Stimulated activated naive CD8-positive, alpha-beta T cell treated with anti-CD3 and anti-CD28 coated beads, Interleukin-15, Interleukin-2, amounts not matched to agents 100 ng/mL and 50 ng/mL, for 24 hours (primary cell): Measurements from ENCODE around the gene ESRRG.

Source experiments
- H3K27ac Mint-ChIP-seq: one replicate; pipeline ENCODE4 v1.8.0; 2021; ENCODE audit warnings: mild to moderate bottlenecking, mixed read lengths
- H3K27me3 Mint-ChIP-seq: one replicate; pipeline ENCODE4 v1.8.0; 2021; ENCODE audit warnings: mixed read lengths
- H3K36me3 Mint-ChIP-seq: one replicate; pipeline ENCODE4 v1.8.0; 2021; ENCODE audit warnings: low read depth, mixed read lengths
- H3K4me1 Mint-ChIP-seq: one replicate; pipeline ENCODE4 v1.8.0; 2021; ENCODE audit warnings: low read depth, mixed read lengths
- H3K4me3 Mint-ChIP-seq: one replicate; pipeline ENCODE4 v1.8.0; 2021; ENCODE audit warnings: mild to moderate bottlenecking, mixed read lengths
- H3K9me3 Mint-ChIP-seq: one replicate; pipeline ENCODE4 v1.8.0; 2021; ENCODE audit warnings: mixed read lengths

Gene ESRRG

GRCh38 chr1:216723274-216723780, at the start of gene ESRRG:
Gene ESRRG (minus strand): TSS chr1:216723429. CDS start chr1:216723299, 130 bp downstream.
- H3K4me3 Mint-ChIP-seq = no peak within 1 kb of the TSS
- no peaks in the 10 kb centered on the region for H3K4me1 Mint-ChIP-seq
- no peak within 1 kb of the TSS for H3K27ac Mint-ChIP-seq
- H3K36me3 Mint-ChIP-seq = no peaks in the 10 kb centered on the region
- H3K27me3 Mint-ChIP-seq = peaks cover 27% of the 10 kb centered on the region
- no peaks in the 10 kb centered on the region for H3K9me3 Mint-ChIP-seq

GRCh38 chr1:216771922-216772321, 48.7 kb upstream of the ESRRG start:
- Mint-ChIP-seq H3K27me3 (no peaks in the 10 kb centered on the region), H3K36me3 (no peaks in the 10 kb centered on the region), H3K4me1 (no peaks in the 10 kb centered on the region), H3K4me3 (no peak overlapping the region), H3K27ac (no peak overlapping the region), H3K9me3 (peaks cover 10% of the 10 kb centered on the region)

GRCh38 chr1:216766633-216767327, 43.6 kb upstream of the ESRRG start:
- H3K4me3 Mint-ChIP-seq = no peak overlapping the region
- H3K9me3 Mint-ChIP-seq = no peaks in the 10 kb centered on the region
- H3K4me1 Mint-ChIP-seq = no peaks in the 10 kb centered on the region
- no peaks in the 10 kb centered on the region for H3K27me3 Mint-ChIP-seq
- no peak overlapping the region for H3K27ac Mint-ChIP-seq
- H3K36me3 Mint-ChIP-seq = no peaks in the 10 kb centered on the region

- H3K4me3 Mint-ChIP-seq = no peak overlapping the region
- no peaks in the 10 kb centered on the region for H3K9me3 Mint-ChIP-seq
- H3K27ac Mint-ChIP-seq = no peak overlapping the region
- no peaks in the 10 kb centered on the region for H3K36me3 Mint-ChIP-seq
- no peaks in the 10 kb centered on the region for H3K27me3 Mint-ChIP-seq
- H3K4me1 Mint-ChIP-seq = no peaks in the 10 kb centered on the region
Measured at GRCh38 chr1:216765346-216766300, 42.4 kb upstream of the ESRRG start.

- Mint-ChIP-seq H3K4me1 (no peaks in the 10 kb centered on the region), H3K9me3 (no peaks in the 10 kb centered on the region), H3K27me3 (no peaks in the 10 kb centered on the region), H3K36me3 (no peaks in the 10 kb centered on the region), H3K27ac (no peak overlapping the region), H3K4me3 (no peak overlapping the region)
Measured at GRCh38 chr1:216758161-216758560, 34.9 kb upstream of the ESRRG start.

GRCh38 chr1:216757110-216757509, 33.9 kb upstream of the ESRRG start:
- no peak overlapping the region for H3K4me3 Mint-ChIP-seq
- no peaks in the 10 kb centered on the region for H3K27me3 Mint-ChIP-seq
- no peaks in the 10 kb centered on the region for H3K9me3 Mint-ChIP-seq
- H3K27ac Mint-ChIP-seq = no peak overlapping the region
- no peaks in the 10 kb centered on the region for H3K4me1 Mint-ChIP-seq
- no peaks in the 10 kb centered on the region for H3K36me3 Mint-ChIP-seq

- Mint-ChIP-seq H3K27ac (no peak overlapping the region), H3K36me3 (no peaks in the 10 kb centered on the region), H3K4me3 (no peak overlapping the region)
Measured at GRCh38 chr1:216750961-216751360, 27.7 kb upstream of the ESRRG start.

GRCh38 chr1:216750031-216750627, 26.9 kb upstream of the ESRRG start:
- Mint-ChIP-seq H3K36me3 (no peaks in the 10 kb centered on the region), H3K4me1 (no peaks in the 10 kb centered on the region), H3K27ac (no peak overlapping the region), H3K9me3 (no peaks in the 10 kb centered on the region), H3K4me3 (no peak overlapping the region), H3K27me3 (no peaks in the 10 kb centered on the region)

More at GRCh38 chr1:216750961-216751360, 27.7 kb upstream of the ESRRG start:
- Mint-ChIP-seq H3K9me3 (no peaks in the 10 kb centered on the region), H3K27me3 (no peaks in the 10 kb centered on the region), H3K4me1 (no peaks in the 10 kb centered on the region)

GRCh38 chr1:216749232-216749631, 26.0 kb upstream of the ESRRG start:
- no peak overlapping the region for H3K4me3 Mint-ChIP-seq
- no peaks in the 10 kb centered on the region for H3K9me3 Mint-ChIP-seq
- H3K27me3 Mint-ChIP-seq = no peaks in the 10 kb centered on the region
- no peaks in the 10 kb centered on the region for H3K36me3 Mint-ChIP-seq
- no peaks in the 10 kb centered on the region for H3K4me1 Mint-ChIP-seq
- H3K27ac Mint-ChIP-seq = no peak overlapping the region

- Mint-ChIP-seq H3K27me3 (no peaks in the 10 kb centered on the region), H3K4me1 (no peaks in the 10 kb centered on the region), H3K9me3 (peaks cover 6% of the 10 kb centered on the region), H3K4me3 (no peak overlapping the region), H3K27ac (no peak overlapping the region), H3K36me3 (no peaks in the 10 kb centered on the region)
Measured at GRCh38 chr1:216742625-216743024, 19.4 kb upstream of the ESRRG start.

GRCh38 chr1:216740331-216740730, 17.1 kb upstream of the ESRRG start:
- Mint-ChIP-seq H3K4me3 (no peak overlapping the region), H3K9me3 (peaks cover 6% of the 10 kb centered on the region), H3K36me3 (no peaks in the 10 kb centered on the region), H3K4me1 (no peaks in the 10 kb centered on the region), H3K27ac (no peak overlapping the region), H3K27me3 (no peaks in the 10 kb centered on the region)

- H3K27ac Mint-ChIP-seq = no peak overlapping the region
- no peaks in the 10 kb centered on the region for H3K27me3 Mint-ChIP-seq
- H3K4me1 Mint-ChIP-seq = no peaks in the 10 kb centered on the region
- H3K9me3 Mint-ChIP-seq = peaks cover 6% of the 10 kb centered on the region
- no peaks in the 10 kb centered on the region for H3K36me3 Mint-ChIP-seq
- H3K4me3 Mint-ChIP-seq = no peak overlapping the region
Measured at GRCh38 chr1:216739793-216740192, 16.6 kb upstream of the ESRRG start.

GRCh38 chr1:216732121-216732520, 8.9 kb upstream of the ESRRG start:
- H3K9me3 Mint-ChIP-seq = no peaks in the 10 kb centered on the region
- no peaks in the 10 kb centered on the region for H3K4me1 Mint-ChIP-seq
- no peak overlapping the region for H3K27ac Mint-ChIP-seq
- no peaks in the 10 kb centered on the region for H3K36me3 Mint-ChIP-seq
- no peaks in the 10 kb centered on the region for H3K27me3 Mint-ChIP-seq
- H3K4me3 Mint-ChIP-seq = no peak overlapping the region

GRCh38 chr1:216731562-216731961, 8.3 kb upstream of the ESRRG start:
- H3K27ac Mint-ChIP-seq = no peak overlapping the region
- H3K27me3 Mint-ChIP-seq = peaks cover 2% of the 10 kb centered on the region
- no peaks in the 10 kb centered on the region for H3K36me3 Mint-ChIP-seq
- no peak overlapping the region for H3K4me3 Mint-ChIP-seq
- H3K4me1 Mint-ChIP-seq = no peaks in the 10 kb centered on the region
- no peaks in the 10 kb centered on the region for H3K9me3 Mint-ChIP-seq

- Mint-ChIP-seq H3K27ac (no peak overlapping the region), H3K4me1 (no peaks in the 10 kb centered on the region), H3K9me3 (no peaks in the 10 kb centered on the region), H3K36me3 (no peaks in the 10 kb centered on the region), H3K4me3 (no peak overlapping the region), H3K27me3 (peaks cover 27% of the 10 kb centered on the region)
Measured at GRCh38 chr1:216726435-216726834, 3.2 kb upstream of the ESRRG start.
